HG03378 (cell line): ENCODE measurements around the gene HIC2.
"Not testable (repeated sequence)": the region's sequence is repeated elsewhere in the genome, so short reads cannot be mapped to it uniquely, and the experiment has no call there.

Experiments used
- ATAC-seq: cut with Tn5 transposase; IDR thresholded peaks from one replicate; pipeline ENCODE4 v1.9.1; 2021; ENCODE audit warnings: mild to moderate bottlenecking, moderate library complexity; ENCODE audit not compliant: unreplicated experiment

The HIC2 gene

GRCh38 chr22:21417227-21417746 lies at the start of gene HIC2:
Gene HIC2, plus strand, starts transcription at chr22:21417371. Its CDS starts 25,461 bp downstream, at chr22:21442832.
- ATAC-seq: not testable (repeated sequence)

- not testable (repeated sequence) for ATAC-seq
These were observed 48.4 kb upstream of the HIC2 start for GRCh38 chr22:21368603-21369310.

GRCh38 chr22:21375880-21376279 lies 41.3 kb upstream of the HIC2 start:
- ATAC-seq: not testable (repeated sequence)

- not testable (repeated sequence) for ATAC-seq
These were observed 33.3 kb upstream of the HIC2 start, which contains the start of gene RIMBP3B for GRCh38 chr22:21383701-21384467. Gene RIMBP3B, plus strand, starts transcription at chr22:21383751. Its CDS starts 108 bp downstream, at chr22:21383859.

GRCh38 chr22:21384468-21385357 lies 32.5 kb upstream of the HIC2 start:
- not testable (repeated sequence) for ATAC-seq

GRCh38 chr22:21389480-21389879 lies 27.7 kb upstream of the HIC2 start:
- ATAC-seq: not testable (repeated sequence)

- ATAC-seq: not testable (repeated sequence)
These were observed 27.2 kb upstream of the HIC2 start for GRCh38 chr22:21390013-21390412.

GRCh38 chr22:21394613-21395012 lies 22.6 kb upstream of the HIC2 start:
- ATAC-seq: not testable (repeated sequence)

GRCh38 chr22:21401197-21401969 lies 15.8 kb upstream of the HIC2 start:
- ATAC-seq: not testable (repeated sequence)

GRCh38 chr22:21402763-21403314 lies 14.3 kb upstream of the HIC2 start:
- ATAC-seq: not testable (repeated sequence)

GRCh38 chr22:21407139-21407538 lies 10.0 kb upstream of the HIC2 start:
- not testable (repeated sequence) for ATAC-seq

- ATAC-seq: not testable (repeated sequence)
These were observed 9.4 kb upstream of the HIC2 start for GRCh38 chr22:21407792-21408191.

- ATAC-seq: not testable (repeated sequence)
These were observed 796 bp upstream of the HIC2 start for GRCh38 chr22:21416375-21416774.

- ATAC-seq: not testable (repeated sequence)
These were observed 682 bp downstream of the HIC2 start for GRCh38 chr22:21417853-21418252.

GRCh38 chr22:21418974-21419638 lies 1.9 kb downstream of the HIC2 start:
- not testable (repeated sequence) for ATAC-seq

- ATAC-seq: not testable (repeated sequence)
These were observed 3.1 kb downstream of the HIC2 start for GRCh38 chr22:21420180-21420763.

- ATAC-seq: not testable (repeated sequence)
These were observed 7.0 kb downstream of the HIC2 start for GRCh38 chr22:21424084-21424709.
